ENCODE data around the gene GSTM4.

GSTM4 gene

GRCh38 chr1:109641078-109641740 lies 14.7 kb upstream of the GSTM4 start:
- TF ChIP-seq CTCF (IDR thresholded peaks at IDR 0.05; ENCODE audit: low read depth, low read length, missing control alignments): no peak
- H3K27ac ChIP-seq: no peak overlapping the region
- in situ Hi-C loops (cut with HindIII; ENCODE audit: low pct_ligation_motif_present, low sequenced_read_pairs): no loop called here
- no peak for DNase-seq
- H3K36me3 ChIP-seq (replicated peaks): no peaks in the 10 kb centered on the region
- H3K4me3 ChIP-seq (ENCODE audit: low read depth, low read length): no peak overlapping the region
- no peaks in the 10 kb centered on the region for H3K27me3 ChIP-seq (replicated peaks)

- H3K27ac ChIP-seq: no peak overlapping the region
- no peak overlapping the region for H3K4me3 ChIP-seq (ENCODE audit: low read depth, low read length)
- H3K27me3 ChIP-seq (replicated peaks): no peaks in the 10 kb centered on the region
- no peak for TF ChIP-seq CTCF (IDR thresholded peaks at IDR 0.05; ENCODE audit: low read depth, low read length, missing control alignments)
- in situ Hi-C loops (cut with HindIII; ENCODE audit: low pct_ligation_motif_present, low sequenced_read_pairs): no loop called here
- DNase-seq: no peak
- H3K36me3 ChIP-seq (replicated peaks): no peaks in the 10 kb centered on the region
Measured at GRCh38 chr1:109641861-109642260, 14.0 kb upstream of the GSTM4 start.

GRCh38 chr1:109642626-109643025 lies 13.3 kb upstream of the GSTM4 start:
- DNase-seq: no peak
- no peak for TF ChIP-seq CTCF (IDR thresholded peaks at IDR 0.05; ENCODE audit: low read depth, low read length, missing control alignments)

GRCh38 chr1:109643385-109644230 lies 12.3 kb upstream of the GSTM4 start:
- in situ Hi-C loops (cut with HindIII; ENCODE audit: low pct_ligation_motif_present, low sequenced_read_pairs): no loop called here
- Histone ChIP-seq H3K36me3 (replicated peaks) (no peaks in the 10 kb centered on the region), H3K4me3 (ENCODE audit: low read depth, low read length) (no peak overlapping the region), H3K27ac (no peak overlapping the region), H3K27me3 (replicated peaks) (no peaks in the 10 kb centered on the region)
- peak; percentile 97 for TF ChIP-seq CTCF (IDR thresholded peaks at IDR 0.05; ENCODE audit: low read depth, low read length, missing control alignments)
- peak; percentile 65 for DNase-seq

More at GRCh38 chr1:109642626-109643025, 13.3 kb upstream of the GSTM4 start:
- in situ Hi-C loops (cut with HindIII; ENCODE audit: low pct_ligation_motif_present, low sequenced_read_pairs): no loop called here
- H3K27ac ChIP-seq: no peak overlapping the region
- H3K36me3 ChIP-seq (replicated peaks): no peaks in the 10 kb centered on the region
- no peaks in the 10 kb centered on the region for H3K27me3 ChIP-seq (replicated peaks)
- H3K4me3 ChIP-seq (ENCODE audit: low read depth, low read length): no peak overlapping the region

- in situ Hi-C loops (cut with HindIII; ENCODE audit: low pct_ligation_motif_present, low sequenced_read_pairs): no loop called here
- TF ChIP-seq CTCF (IDR thresholded peaks at IDR 0.05; ENCODE audit: low read depth, low read length, missing control alignments): no peak
- H3K4me3 ChIP-seq (ENCODE audit: low read depth, low read length): no peak overlapping the region
- no peaks in the 10 kb centered on the region for H3K36me3 ChIP-seq (replicated peaks)
- no peak overlapping the region for H3K27ac ChIP-seq
- H3K27me3 ChIP-seq (replicated peaks): no peaks in the 10 kb centered on the region
- DNase-seq: no peak
Measured at GRCh38 chr1:109644670-109645069, 11.2 kb upstream of the GSTM4 start.

Measured in brain microvascular endothelial cell (primary cell).